ENCODE results near the gene SPARCL1. TPM values are rescaled to one million over a fixed set of nuclear protein-coding genes. Genes with fewer than 3 reads are reported as not detected.

SPARCL1 gene
- total and polyA plus RNA-seq, 2 of the 13 experiments (the other 11 are each of a cell fraction or from before 2014, with no cell fraction given), result 0.04 TPM; not detected in 1

DNA sequence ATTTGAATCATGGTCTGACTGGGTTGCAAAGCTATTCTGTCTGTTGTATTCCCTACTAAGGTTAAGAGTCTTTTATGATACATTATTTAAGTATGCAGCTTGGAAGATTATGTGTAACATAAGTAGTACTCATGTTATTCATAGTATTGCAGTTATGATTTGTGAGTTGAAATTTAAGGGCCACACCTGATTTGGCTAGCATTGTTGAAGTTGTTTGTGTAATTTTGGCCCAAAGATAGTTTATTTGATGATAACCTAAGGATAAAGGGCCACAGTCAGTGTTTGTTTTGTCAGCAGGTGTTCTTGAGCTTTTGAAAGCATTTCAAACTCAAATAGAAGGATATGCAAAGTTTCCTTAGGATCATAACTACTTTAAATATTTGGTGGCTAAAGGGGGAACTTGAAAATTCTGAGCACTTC is 67.9 kb downstream of the SPARCL1 start (continued):
- TF ChIP-seq KIAA2018 (CRISPR knock-in tag; IDR thresholded peaks at IDR 0.05; ENCODE audit: borderline replicate concordance) (no peak), BHLHE40 (IDR thresholded peaks at IDR 0.05; ENCODE audit: low read length) (no peak), ZMYM4 (CRISPR knock-in tag; IDR thresholded peaks at IDR 0.05) (no peak)

DNA sequence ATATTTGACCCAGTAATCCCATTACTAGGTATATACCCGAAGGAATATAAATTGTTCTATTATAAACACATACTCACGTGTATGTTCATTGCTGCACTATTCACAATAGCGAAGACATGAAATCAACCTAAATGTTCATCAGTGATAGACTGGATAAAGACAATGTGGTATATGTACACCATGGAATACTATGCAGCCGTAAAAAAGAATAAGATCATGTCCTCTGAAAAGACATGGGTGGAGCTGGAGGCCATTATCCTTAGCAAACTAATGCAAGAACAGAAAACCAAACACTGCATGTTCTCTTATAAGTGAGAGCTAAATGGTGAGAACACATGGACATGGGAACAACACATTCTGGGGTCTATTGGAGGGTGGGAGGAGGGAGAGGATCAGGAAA is 70.3 kb downstream of the SPARCL1 start:
- DNase-seq (ENCODE audit: low spot score) (no peak), ATAC-seq (no peak), FAIRE-seq (no peak)
- Histone ChIP-seq H3K4me1 (ENCODE audit: insufficient read depth, low read length) (peaks cover 10% of the 10 kb centered on the region), H3K4me2 (ENCODE audit: low read depth, low read length) (no peak overlapping the region), H2AFZ (ENCODE audit: low read length) (no peak overlapping the region), H3K27me3 (ENCODE audit: control insufficient read depth in 1 of 2, insufficient read depth in 2 of 2, low read length in 2 of 2) (no peaks in the 10 kb centered on the region), H3K27ac (ENCODE audit: extremely low read length, insufficient read depth, low read length) (no peak overlapping the region), H3K79me2 (ENCODE audit: insufficient read depth, low read length) (no peaks in the 10 kb centered on the region), H3K9me3 (ENCODE audit: low read length) (no peaks in the 10 kb centered on the region), H3K36me3 (replicated peaks in 1 of 2; ENCODE audit: control insufficient read depth in 1 of 2, insufficient read depth in 2 of 2, low read length in 2 of 2) (peaks cover 1 to 9% of the 10 kb centered on the region in 2 experiments; a peak in 3 of 5 replicates), H4K20me1 (ENCODE audit: insufficient read depth, low read length) (no peaks in the 10 kb centered on the region), H3K9ac (ENCODE audit: insufficient read depth, low read depth, low read length) (no peak overlapping the region), H3K4me3 (replicated peaks in 1 of 3; ENCODE audit: insufficient read depth in 1 of 3, low read depth in 2 of 3, low read length in 3 of 3) (no peak overlapping the region)
- POLR2A ChIA-PET, result no interaction called here
- no TSS peak for BruUV-seq (replicated peaks)
- CTCF ChIA-PET (ENCODE audit: low intra/inter-chr PET ratio, low total read pairs), result no interaction called here
- WGBS (ENCODE audit: low lambda C conversion rate), result 99% methylated on average over 4 of the region's 4 CpGs
- in situ Hi-C loops (cut with HindIII; ENCODE audit: extremely low pct_ligation_motif_present, low pct_unique_long_range_greater_than_20kb), result loop anchor here (25.0 kb wide), 1 partner anchor 322 kb away; no protein-coding TSS in a partner anchor
- intact Hi-C loops (cut with micrococcal nuclease; ENCODE audit: unreplicated experiment), result no loop called here
- TF ChIP-seq, protein P1, sequence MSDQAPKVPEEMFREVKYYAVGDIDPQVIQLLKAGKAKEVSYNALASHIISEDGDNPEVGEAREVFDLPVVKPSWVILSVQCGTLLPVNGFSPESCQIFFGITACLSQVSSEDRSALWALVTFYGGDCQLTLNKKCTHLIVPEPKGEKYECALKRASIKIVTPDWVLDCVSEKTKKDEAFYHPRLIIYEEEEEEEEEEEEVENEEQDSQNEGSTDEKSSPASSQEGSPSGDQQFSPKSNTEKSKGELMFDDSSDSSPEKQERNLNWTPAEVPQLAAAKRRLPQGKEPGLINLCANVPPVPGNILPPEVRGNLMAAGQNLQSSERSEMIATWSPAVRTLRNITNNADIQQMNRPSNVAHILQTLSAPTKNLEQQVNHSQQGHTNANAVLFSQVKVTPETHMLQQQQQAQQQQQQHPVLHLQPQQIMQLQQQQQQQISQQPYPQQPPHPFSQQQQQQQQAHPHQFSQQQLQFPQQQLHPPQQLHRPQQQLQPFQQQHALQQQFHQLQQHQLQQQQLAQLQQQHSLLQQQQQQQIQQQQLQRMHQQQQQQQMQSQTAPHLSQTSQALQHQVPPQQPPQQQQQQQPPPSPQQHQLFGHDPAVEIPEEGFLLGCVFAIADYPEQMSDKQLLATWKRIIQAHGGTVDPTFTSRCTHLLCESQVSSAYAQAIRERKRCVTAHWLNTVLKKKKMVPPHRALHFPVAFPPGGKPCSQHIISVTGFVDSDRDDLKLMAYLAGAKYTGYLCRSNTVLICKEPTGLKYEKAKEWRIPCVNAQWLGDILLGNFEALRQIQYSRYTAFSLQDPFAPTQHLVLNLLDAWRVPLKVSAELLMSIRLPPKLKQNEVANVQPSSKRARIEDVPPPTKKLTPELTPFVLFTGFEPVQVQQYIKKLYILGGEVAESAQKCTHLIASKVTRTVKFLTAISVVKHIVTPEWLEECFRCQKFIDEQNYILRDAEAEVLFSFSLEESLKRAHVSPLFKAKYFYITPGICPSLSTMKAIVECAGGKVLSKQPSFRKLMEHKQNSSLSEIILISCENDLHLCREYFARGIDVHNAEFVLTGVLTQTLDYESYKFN (CRISPR knock-in tag; conservative IDR thresholded peaks at IDR 0.05), result no peak
- TF ChIP-seq, protein P2, sequence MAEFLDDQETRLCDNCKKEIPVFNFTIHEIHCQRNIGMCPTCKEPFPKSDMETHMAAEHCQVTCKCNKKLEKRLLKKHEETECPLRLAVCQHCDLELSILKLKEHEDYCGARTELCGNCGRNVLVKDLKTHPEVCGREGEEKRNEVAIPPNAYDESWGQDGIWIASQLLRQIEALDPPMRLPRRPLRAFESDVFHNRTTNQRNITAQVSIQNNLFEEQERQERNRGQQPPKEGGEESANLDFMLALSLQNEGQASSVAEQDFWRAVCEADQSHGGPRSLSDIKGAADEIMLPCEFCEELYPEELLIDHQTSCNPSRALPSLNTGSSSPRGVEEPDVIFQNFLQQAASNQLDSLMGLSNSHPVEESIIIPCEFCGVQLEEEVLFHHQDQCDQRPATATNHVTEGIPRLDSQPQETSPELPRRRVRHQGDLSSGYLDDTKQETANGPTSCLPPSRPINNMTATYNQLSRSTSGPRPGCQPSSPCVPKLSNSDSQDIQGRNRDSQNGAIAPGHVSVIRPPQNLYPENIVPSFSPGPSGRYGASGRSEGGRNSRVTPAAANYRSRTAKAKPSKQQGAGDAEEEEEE (CRISPR knock-in tag; IDR thresholded peaks at IDR 0.05; ENCODE audit: borderline replicate concordance), result no peak
- no peak for TF ChIP-seq NFRKB (IDR thresholded peaks at IDR 0.05)
- no peak for TF ChIP-seq DMAP1 (CRISPR knock-in tag; IDR thresholded peaks at IDR 0.05)
- no peak for TF ChIP-seq ARID2 (CRISPR knock-in tag; IDR thresholded peaks at IDR 0.05; ENCODE audit: borderline replicate concordance)
- TF ChIP-seq KDM6A (CRISPR knock-in tag; IDR thresholded peaks at IDR 0.05; ENCODE audit: low read depth), result no peak
- TF ChIP-seq TCF12 (IDR thresholded peaks at IDR 0.05), result no peak
- no peak for TF ChIP-seq TCF12 (CRISPR knock-in tag; IDR thresholded peaks at IDR 0.05)
